ENCODE measurements around the gene SLC35G2.
"Not testable (repeated sequence)": the region's sequence is repeated elsewhere in the genome, so short reads cannot be mapped to it uniquely, and the experiment has no call there.

The SLC35G2 gene

GRCh38 chr3:136891934-136892855 lies 73.3 kb downstream of the SLC35G2 start:
- no peak for DNase-seq

GRCh38 chr3:136893848-136894443 lies 75.0 kb downstream of the SLC35G2 start:
- DNase-seq = no peak

- not testable (repeated sequence) for DNase-seq
Observed at GRCh38 chr3:136897171-136897570, 78.2 kb downstream of the SLC35G2 start.

DNA sequence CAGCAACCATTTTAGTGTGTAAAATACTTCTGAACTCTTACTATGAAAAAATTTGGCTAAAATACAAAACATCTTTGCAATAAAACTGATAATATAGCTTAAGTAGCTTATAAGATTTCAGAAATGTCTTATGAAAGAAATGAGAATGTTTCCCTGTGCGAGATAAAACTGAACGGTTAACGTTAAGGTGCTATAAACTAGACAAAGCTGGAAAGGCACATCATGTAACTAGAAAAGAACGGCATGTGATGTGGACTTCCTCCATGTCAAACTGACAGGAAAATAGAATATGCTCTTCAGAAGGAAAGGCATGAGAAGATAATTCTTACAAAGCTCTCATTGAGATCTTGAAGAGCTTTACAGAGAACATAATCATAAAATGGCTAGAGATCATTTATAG lies 79.6 kb downstream of the SLC35G2 start:
- no peak for DNase-seq

DNA sequence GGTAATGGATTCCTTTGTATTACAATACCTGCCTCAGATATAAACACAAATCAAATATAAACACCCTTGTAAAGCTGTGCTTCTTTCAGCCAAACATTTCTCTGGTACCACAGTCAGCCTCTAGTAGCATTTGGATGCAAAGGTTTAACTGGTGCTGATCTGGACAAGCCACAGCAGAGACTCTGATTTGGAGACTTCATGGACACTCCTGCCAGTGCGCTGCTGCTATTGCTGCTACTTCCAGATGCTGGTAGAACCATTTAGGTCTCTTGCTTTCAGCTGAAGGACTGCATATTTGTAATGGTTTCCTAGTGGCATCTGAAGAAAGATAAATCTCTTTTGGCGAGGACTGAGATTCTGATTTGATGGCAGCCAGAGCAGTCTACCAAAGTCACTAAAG lies 80.0 kb downstream of the SLC35G2 start:
- no peak for DNase-seq

DNA sequence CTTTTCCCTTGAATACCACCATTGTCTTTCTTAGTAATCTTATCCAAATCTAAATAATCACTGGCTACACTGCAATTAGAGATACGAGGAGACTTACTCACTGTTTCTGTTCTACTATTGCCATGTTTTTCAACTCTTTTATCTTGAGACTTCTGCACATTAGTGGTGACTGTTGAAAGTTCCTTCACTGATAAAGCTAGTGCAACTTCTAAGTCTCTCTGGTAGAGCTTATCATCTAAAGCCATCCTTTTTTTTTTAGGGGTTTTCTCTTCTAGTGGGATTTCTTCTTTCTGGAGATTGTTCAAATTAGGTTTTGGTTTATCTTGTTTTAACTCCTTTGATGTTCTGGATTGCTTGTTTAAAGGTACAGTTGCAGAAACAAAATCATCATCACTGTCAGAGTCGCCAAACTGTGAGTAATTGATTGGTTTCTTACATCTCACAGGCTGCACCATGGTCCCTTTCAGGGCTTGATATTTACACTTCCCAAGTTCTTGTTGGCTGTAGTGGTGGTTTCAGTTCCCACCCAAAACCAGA lies 80.8 kb downstream of the SLC35G2 start:
- no peak for DNase-seq

- not testable (repeated sequence) for DNase-seq
Observed at GRCh38 chr3:136900694-136901093, 81.8 kb downstream of the SLC35G2 start.

- DNase-seq = no peak
Observed at GRCh38 chr3:136901391-136901790, 82.5 kb downstream of the SLC35G2 start.

- DNase-seq = not testable (repeated sequence)
Observed at GRCh38 chr3:136902530-136902929, 83.6 kb downstream of the SLC35G2 start.

DNA sequence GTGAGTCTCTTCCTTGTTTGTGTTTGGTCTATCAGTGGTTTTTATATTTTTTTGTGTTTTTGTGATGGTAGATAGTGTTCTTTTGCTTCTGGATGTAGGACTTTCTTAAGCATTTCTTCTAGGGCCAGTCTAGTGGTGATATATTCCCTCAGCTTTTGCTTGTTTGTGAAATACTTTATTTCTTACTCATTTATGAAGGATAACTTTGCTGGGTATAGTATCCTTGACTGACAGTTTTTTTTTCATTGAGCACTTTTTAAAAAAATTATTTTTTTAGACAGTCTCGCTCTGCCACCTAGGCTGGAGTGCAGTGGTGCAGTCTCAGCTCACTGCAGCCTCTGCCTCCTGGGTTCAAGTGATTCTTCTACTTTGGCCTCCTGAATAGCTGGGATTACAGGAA lies 85.0 kb downstream of the SLC35G2 start:
- no peak for DNase-seq

GRCh38 chr3:136904746-136905145 lies 85.8 kb downstream of the SLC35G2 start:
- no peak for DNase-seq
